ENCODE data around the gene KRTAP2-1. TPM values are rescaled to one million over a fixed set of nuclear protein-coding genes. Genes with fewer than 3 reads are reported as not detected.

The KRTAP2-1 gene
- total RNA-seq, 1 donor from 2014 or later = not detected

DNA sequence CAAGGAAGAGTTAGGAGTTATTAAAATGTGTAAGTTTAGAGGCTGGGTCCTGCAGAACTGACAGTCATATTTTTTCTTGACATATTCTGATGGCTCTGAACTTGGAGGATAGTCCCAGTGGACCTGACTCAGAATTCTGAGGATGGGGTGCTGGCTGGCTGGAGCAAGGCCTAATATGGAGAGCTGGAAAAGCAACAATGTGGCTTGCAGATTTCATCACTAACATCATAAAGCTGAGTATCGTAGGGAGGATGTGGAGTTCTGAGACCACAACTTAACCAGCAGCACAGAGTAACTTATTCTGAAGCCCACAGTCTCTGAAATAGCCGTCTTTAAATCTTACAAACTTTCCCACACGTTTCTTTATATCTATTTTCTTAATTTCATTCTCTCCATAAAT lies 22.4 kb downstream of the KRTAP2-1 start:
- no peak overlapping the region for H3K27ac ChIP-seq
- H3K4me3 ChIP-seq = no peak overlapping the region
- intact Hi-C loops (cut with DNase I) = no loop called here
- H3K27me3 ChIP-seq = peaks cover 5% of the 10 kb centered on the region
- no peak for DNase-seq
- ATAC-seq = no peak
- no peaks in the 10 kb centered on the region for H3K36me3 ChIP-seq
- no peaks in the 10 kb centered on the region for H3K9me3 ChIP-seq
- no peaks in the 10 kb centered on the region for H3K4me1 ChIP-seq
- TF ChIP-seq CTCF (IDR thresholded peaks at IDR 0.05) = no peak

- intact Hi-C loops (cut with DNase I) = no loop called here
- H3K36me3 ChIP-seq = no peaks in the 10 kb centered on the region
- DNase-seq (no peak), ATAC-seq (no peak)
- H3K4me3 ChIP-seq = no peak overlapping the region
- H3K9me3 ChIP-seq = no peaks in the 10 kb centered on the region
- H3K27me3 ChIP-seq = peaks cover 5% of the 10 kb centered on the region
- H3K27ac ChIP-seq = no peak overlapping the region
- TF ChIP-seq CTCF (IDR thresholded peaks at IDR 0.05) = no peak
- no peaks in the 10 kb centered on the region for H3K4me1 ChIP-seq
Observed at GRCh38 chr17:41020336-41020735, 26.8 kb downstream of the KRTAP2-1 start.

DNA sequence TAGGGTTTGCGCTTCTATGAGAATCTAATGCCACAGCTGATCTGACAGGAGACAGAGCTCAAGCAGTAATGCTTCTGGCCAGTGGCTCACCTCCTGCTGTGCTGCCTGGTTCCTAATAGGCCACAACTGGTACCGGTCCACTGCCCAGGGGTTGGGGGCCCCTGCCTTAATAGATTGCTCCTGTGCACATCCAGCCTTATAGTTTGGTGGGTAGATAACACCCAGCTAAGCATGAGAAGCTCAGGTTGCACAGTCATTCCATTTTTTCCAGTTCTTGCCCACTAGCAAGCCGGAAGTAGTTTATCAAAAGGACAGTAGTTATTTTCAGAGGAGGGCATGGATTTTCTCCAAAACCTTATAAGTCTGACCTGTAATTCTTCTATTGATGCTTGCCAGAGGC lies 27.7 kb downstream of the KRTAP2-1 start:
- no peaks in the 10 kb centered on the region for H3K9me3 ChIP-seq
- ATAC-seq (no peak), DNase-seq (no peak)
- no peaks in the 10 kb centered on the region for H3K4me1 ChIP-seq
- no peak overlapping the region for H3K4me3 ChIP-seq
- no peak for TF ChIP-seq CTCF (IDR thresholded peaks at IDR 0.05)
- H3K27ac ChIP-seq = no peak overlapping the region
- H3K27me3 ChIP-seq = peaks cover 5% of the 10 kb centered on the region
- intact Hi-C loops (cut with DNase I) = no loop called here
- H3K36me3 ChIP-seq = no peaks in the 10 kb centered on the region

DNA sequence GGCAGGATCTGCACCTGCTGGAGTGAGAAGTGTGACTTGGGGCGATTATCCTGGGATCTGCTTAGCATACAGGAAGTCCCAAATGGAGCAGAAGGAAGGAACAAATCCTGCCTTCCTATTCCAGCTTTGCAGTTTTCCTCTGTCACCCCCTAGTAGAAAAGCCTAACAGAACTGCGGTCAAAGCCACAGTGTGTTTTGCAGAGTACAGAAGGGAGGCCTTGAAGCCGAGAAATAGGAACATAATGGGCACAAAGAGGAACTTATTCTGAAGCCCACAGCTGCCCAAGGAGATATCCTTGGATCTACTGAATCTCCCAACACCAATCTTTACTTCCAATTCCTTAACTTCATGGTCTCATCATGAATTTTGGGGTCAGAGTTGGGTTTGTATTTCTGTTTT lies 28.6 kb downstream of the KRTAP2-1 start:
- H3K27ac ChIP-seq = no peak overlapping the region
- DNase-seq (no peak), ATAC-seq (no peak)
- no peaks in the 10 kb centered on the region for H3K4me1 ChIP-seq
- H3K27me3 ChIP-seq = peaks cover 5% of the 10 kb centered on the region
- H3K9me3 ChIP-seq = no peaks in the 10 kb centered on the region
- no peak overlapping the region for H3K4me3 ChIP-seq
- intact Hi-C loops (cut with DNase I) = no loop called here
- no peaks in the 10 kb centered on the region for H3K36me3 ChIP-seq
- TF ChIP-seq CTCF (IDR thresholded peaks at IDR 0.05) = no peak

GRCh38 chr17:41016578-41017215 lies 30.4 kb downstream of the KRTAP2-1 start:
- TF ChIP-seq CTCF (IDR thresholded peaks at IDR 0.05) = no peak
- Histone ChIP-seq H3K4me3 (no peak overlapping the region), H3K4me1 (no peaks in the 10 kb centered on the region), H3K36me3 (no peaks in the 10 kb centered on the region), H3K9me3 (no peaks in the 10 kb centered on the region), H3K27me3 (no peaks in the 10 kb centered on the region), H3K27ac (no peak overlapping the region)
- ATAC-seq (no peak), DNase-seq (no peak)
- intact Hi-C loops (cut with DNase I) = no loop called here

DNA sequence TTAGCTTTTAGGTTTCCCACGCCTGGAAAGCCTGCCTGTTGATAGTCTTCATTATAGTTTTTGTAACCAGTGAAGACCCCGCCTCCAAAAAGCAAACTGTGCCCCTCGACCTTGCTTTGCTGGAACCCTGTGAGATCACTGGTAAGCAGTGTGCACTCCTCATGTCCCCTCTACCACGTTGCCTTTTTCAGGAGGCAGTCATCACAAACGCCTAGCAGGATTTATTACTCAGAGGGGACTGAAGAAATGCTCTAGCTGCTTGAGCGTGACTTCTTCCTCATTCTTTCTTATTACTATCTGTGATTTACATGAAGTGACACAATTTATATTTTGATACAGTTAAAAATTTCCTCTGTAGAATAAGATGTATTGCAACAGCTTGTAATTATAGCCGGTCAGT lies 31.7 kb downstream of the KRTAP2-1 start:
- Histone ChIP-seq H3K27me3 (no peaks in the 10 kb centered on the region), H3K27ac (no peak overlapping the region), H3K36me3 (no peaks in the 10 kb centered on the region), H3K4me1 (no peaks in the 10 kb centered on the region), H3K9me3 (no peaks in the 10 kb centered on the region), H3K4me3 (no peak overlapping the region)
- intact Hi-C loops (cut with DNase I) = no loop called here
- no peak for TF ChIP-seq CTCF (IDR thresholded peaks at IDR 0.05)
- DNase-seq = no peak
- no peak for ATAC-seq

Measured in upper lobe of right lung (tissue), 1 donor.